CD4-positive, alpha-beta T cell treated with Interleukin-2 at 100 ng/mL for 4 hours (primary cell): ENCODE results near the gene SUPT3H.
"Not testable (repeated sequence)": the region's sequence is repeated elsewhere in the genome, so short reads cannot be mapped to it uniquely, and the experiment has no call there.

Experiments
- DNase-seq: peaks from one replicate; pipeline ENCODE4 v3.0.0-alpha.2; 2020; ENCODE audit warnings: low spot score

Gene SUPT3H

GRCh38 chr6:45255434-45255833, 122.3 kb downstream of the SUPT3H start:
- DNase-seq = no peak

GRCh38 chr6:45254253-45254652, 123.5 kb downstream of the SUPT3H start:
- DNase-seq = no peak

GRCh38 chr6:45253453-45253852, 124.3 kb downstream of the SUPT3H start:
- no peak for DNase-seq

GRCh38 chr6:45231660-45232059, 146.1 kb downstream of the SUPT3H start:
- DNase-seq = no peak

- DNase-seq = no peak
Observed at GRCh38 chr6:45229416-45229815, 148.3 kb downstream of the SUPT3H start.

GRCh38 chr6:45226081-45226480, 151.7 kb downstream of the SUPT3H start:
- no peak for DNase-seq

GRCh38 chr6:45222380-45222779, 155.4 kb downstream of the SUPT3H start:
- no peak for DNase-seq

GRCh38 chr6:45215759-45216158, 162.0 kb downstream of the SUPT3H start:
- no peak for DNase-seq

GRCh38 chr6:45212976-45213375, 164.8 kb downstream of the SUPT3H start:
- DNase-seq = no peak

GRCh38 chr6:45209762-45210161, 168.0 kb downstream of the SUPT3H start:
- DNase-seq = no peak

GRCh38 chr6:45206793-45207492, 170.8 kb downstream of the SUPT3H start:
- no peak for DNase-seq

- DNase-seq = no peak
Observed at GRCh38 chr6:45201484-45201883, 176.2 kb downstream of the SUPT3H start.

- no peak for DNase-seq
Observed at GRCh38 chr6:45200510-45200909, 177.2 kb downstream of the SUPT3H start.

- DNase-seq = no peak
Observed at GRCh38 chr6:45199554-45199953, 178.2 kb downstream of the SUPT3H start.

GRCh38 chr6:45196121-45196520, 181.6 kb downstream of the SUPT3H start:
- DNase-seq = no peak

- DNase-seq = no peak
Observed at GRCh38 chr6:45195137-45195536, 182.6 kb downstream of the SUPT3H start.

- no peak for DNase-seq
Observed at GRCh38 chr6:45192556-45192955, 185.2 kb downstream of the SUPT3H start.

- DNase-seq = no peak
Observed at GRCh38 chr6:45191414-45191813, 186.3 kb downstream of the SUPT3H start.

- no peak for DNase-seq
Observed at GRCh38 chr6:45187836-45188235, 189.9 kb downstream of the SUPT3H start.

GRCh38 chr6:45185403-45186251, 192.1 kb downstream of the SUPT3H start:
- DNase-seq = peak; percentile 10

- DNase-seq = no peak
Observed at GRCh38 chr6:45184937-45185336, 192.8 kb downstream of the SUPT3H start.

- DNase-seq = no peak
Observed at GRCh38 chr6:45184040-45184439, 193.7 kb downstream of the SUPT3H start.

GRCh38 chr6:45176373-45176772, 201.4 kb downstream of the SUPT3H start:
- DNase-seq = not testable (repeated sequence)
